ENCODE data around the gene C1orf159.

Gene C1orf159

GRCh38 chr1:1161683-1162079 is 45.8 kb upstream of the C1orf159 start:
- POLR2A ChIA-PET: interaction anchor here (0.7 kb wide), 1 partner anchor 8 kb away, joined by 3 read pairs; no protein-coding TSS in a partner anchor
- H3K9me3 ChIP-seq (ENCODE audit: control extremely low read depth in 1 of 5, control insufficient read depth in 4 of 5, insufficient read depth in 2 of 5, low read depth in 1 of 5, low read length in 4 of 5): no peaks in the 10 kb centered on the region

GRCh38 chr1:1161078-1161682 is 45.3 kb upstream of the C1orf159 start:
- ChIA-PET POLR2A (interaction anchor here (0.7 kb wide), 2 partner anchors 8 to 78 kb away, joined by 3 to 4 read pairs; no protein-coding TSS in a partner anchor), CTCF (no interaction called here)
- Histone ChIP-seq H3K27ac (ENCODE audit: insufficient read depth in 1 of 2, low read depth in 1 of 2, low read length in 2 of 2, poor library complexity in 1 of 2, severe bottlenecking in 2 of 2) (no peak overlapping the region), H3K36me3 (ENCODE audit: control insufficient read depth in 4 of 4, insufficient read depth in 4 of 4, low read length in 3 of 4) (no peaks in the 10 kb centered on the region), H3K4me3 (ENCODE audit: control insufficient read depth in 1 of 7, extremely low read depth in 1 of 7, insufficient read depth in 4 of 7, low read depth in 2 of 7, low read length in 6 of 7) (no peak overlapping the region), H3K9me3 (ENCODE audit: control extremely low read depth in 1 of 5, control insufficient read depth in 4 of 5, insufficient read depth in 2 of 5, low read depth in 1 of 5, low read length in 4 of 5) (peaks cover 0 to 5% (median 0%) of the 10 kb centered on the region in 5 experiments), H3K4me1 (ENCODE audit: control extremely low read depth in 1 of 4, control insufficient read depth in 4 of 4, insufficient read depth in 4 of 4, low read length in 3 of 4) (peaks cover 0 to 23% (median 19%) of the 10 kb centered on the region in 4 experiments), H3K27me3 (replicated peaks in 2 of 5; ENCODE audit: control insufficient read depth in 4 of 5, insufficient read depth in 5 of 5, low read length in 4 of 5) (peaks cover 0 to 17% (median 0%) of the 10 kb centered on the region in 5 experiments)
- DNase-seq: no peak
- 93% methylated on average over 23 of the region's 29 CpGs for WGBS (ENCODE audit: insufficient coverage)

More at GRCh38 chr1:1161683-1162079, 45.8 kb upstream of the C1orf159 start:
- Histone ChIP-seq H3K27me3 (replicated peaks in 2 of 5; ENCODE audit: control insufficient read depth in 4 of 5, insufficient read depth in 5 of 5, low read length in 4 of 5) (peaks cover 0 to 17% (median 0%) of the 10 kb centered on the region in 5 experiments), H3K4me1 (ENCODE audit: control extremely low read depth in 1 of 4, control insufficient read depth in 4 of 4, insufficient read depth in 4 of 4, low read length in 3 of 4) (peaks cover 0 to 24% (median 23%) of the 10 kb centered on the region in 4 experiments), H3K36me3 (ENCODE audit: control insufficient read depth in 4 of 4, insufficient read depth in 4 of 4, low read length in 3 of 4) (no peaks in the 10 kb centered on the region), H3K27ac (ENCODE audit: insufficient read depth in 1 of 2, low read depth in 1 of 2, low read length in 2 of 2, poor library complexity in 1 of 2, severe bottlenecking in 2 of 2) (no peak overlapping the region), H3K4me3 (ENCODE audit: control insufficient read depth in 1 of 7, extremely low read depth in 1 of 7, insufficient read depth in 4 of 7, low read depth in 2 of 7, low read length in 6 of 7) (no peak overlapping the region)
- CTCF ChIA-PET: no interaction called here
- WGBS (ENCODE audit: insufficient coverage): 96% methylated on average over 14 of the region's 17 CpGs
- no peak for DNase-seq

- Histone ChIP-seq H3K27me3 (replicated peaks in 2 of 5; ENCODE audit: control insufficient read depth in 4 of 5, insufficient read depth in 5 of 5, low read length in 4 of 5) (peaks cover 0 to 17% (median 0%) of the 10 kb centered on the region in 5 experiments), H3K4me1 (ENCODE audit: control extremely low read depth in 1 of 4, control insufficient read depth in 4 of 4, insufficient read depth in 4 of 4, low read length in 3 of 4) (peaks cover 0 to 21% (median 15%) of the 10 kb centered on the region in 4 experiments), H3K4me3 (ENCODE audit: control insufficient read depth in 1 of 7, extremely low read depth in 1 of 7, insufficient read depth in 4 of 7, low read depth in 2 of 7, low read length in 6 of 7) (no peak overlapping the region), H3K27ac (ENCODE audit: insufficient read depth in 1 of 2, low read depth in 1 of 2, low read length in 2 of 2, poor library complexity in 1 of 2, severe bottlenecking in 2 of 2) (no peak overlapping the region), H3K36me3 (ENCODE audit: control insufficient read depth in 4 of 4, insufficient read depth in 4 of 4, low read length in 3 of 4) (no peaks in the 10 kb centered on the region), H3K9me3 (ENCODE audit: control extremely low read depth in 1 of 5, control insufficient read depth in 4 of 5, insufficient read depth in 2 of 5, low read depth in 1 of 5, low read length in 4 of 5) (peaks cover 0 to 5% (median 0%) of the 10 kb centered on the region in 5 experiments)
- CTCF ChIA-PET: interaction anchor here (1.5 kb wide), 1 partner anchor 27 kb away, joined by 4 read pairs; no protein-coding TSS in a partner anchor
- POLR2A ChIA-PET: interaction anchor here (0.7 kb wide), 1 partner anchor 77 kb away, joined by 4 read pairs; no protein-coding TSS in a partner anchor
- no peak for DNase-seq
- WGBS (ENCODE audit: insufficient coverage): 97% methylated on average over 21 of the region's 23 CpGs
Observed at GRCh38 chr1:1160281-1160930, 44.5 kb upstream of the C1orf159 start.

GRCh38 chr1:1157914-1158710 is 42.2 kb upstream of the C1orf159 start:
- H3K36me3 ChIP-seq (ENCODE audit: control insufficient read depth in 4 of 4, insufficient read depth in 4 of 4, low read length in 3 of 4): no peaks in the 10 kb centered on the region
- DNase-seq: peak in 2 of 3 donors; percentile 50 to 61
- peak overlapping the region; percentile 46 to 81 (median 63) for H3K4me3 ChIP-seq (ENCODE audit: control insufficient read depth in 1 of 7, extremely low read depth in 1 of 7, insufficient read depth in 4 of 7, low read depth in 2 of 7, low read length in 6 of 7)
- peaks cover 0 to 6% (median 0%) of the 10 kb centered on the region in 5 experiments for H3K9me3 ChIP-seq (ENCODE audit: control extremely low read depth in 1 of 5, control insufficient read depth in 4 of 5, insufficient read depth in 2 of 5, low read depth in 1 of 5, low read length in 4 of 5)
- 3% methylated on average over 35 of the region's 46 CpGs for WGBS (ENCODE audit: insufficient coverage)
- ChIA-PET CTCF (interaction anchor here (0.9 to 1.5 kb wide), 2 partner anchors 47 to 95 kb away, joined by 3 to 4 read pairs; no protein-coding TSS in a partner anchor), POLR2A (interaction anchor here (0.5 to 2.3 kb wide), 6 partner anchors 11 to 93 kb away, joined by 3 to 7 read pairs (median 4); partner anchors contain the start of gene TTLL10)
- H3K4me1 ChIP-seq (ENCODE audit: control extremely low read depth in 1 of 4, control insufficient read depth in 4 of 4, insufficient read depth in 4 of 4, low read length in 3 of 4): peaks cover 0 to 21% (median 15%) of the 10 kb centered on the region in 4 experiments
- H3K27ac ChIP-seq (ENCODE audit: insufficient read depth in 1 of 2, low read depth in 1 of 2, low read length in 2 of 2, poor library complexity in 1 of 2, severe bottlenecking in 2 of 2): peak overlapping the region; percentile 46 to 79
- H3K27me3 ChIP-seq (replicated peaks in 2 of 5; ENCODE audit: control insufficient read depth in 4 of 5, insufficient read depth in 5 of 5, low read length in 4 of 5): peaks cover 0 to 3% (median 0%) of the 10 kb centered on the region in 5 experiments

GRCh38 chr1:1157426-1157913 is 41.6 kb upstream of the C1orf159 start:
- ChIA-PET POLR2A (interaction anchor here (0.7 to 2.3 kb wide), 4 partner anchors 11 to 56 kb away, joined by 3 to 7 read pairs (median 4); partner anchors contain the start of gene TTLL10), CTCF (no interaction called here)
- WGBS (ENCODE audit: insufficient coverage): 0% methylated on average over 18 of the region's 29 CpGs
- DNase-seq: peak in 2 of 3 donors; percentile 52 to 54
- no peaks in the 10 kb centered on the region for H3K36me3 ChIP-seq (ENCODE audit: control insufficient read depth in 4 of 4, insufficient read depth in 4 of 4, low read length in 3 of 4)
- peak overlapping the region; percentile 46 to 81 (median 63) for H3K4me3 ChIP-seq (ENCODE audit: control insufficient read depth in 1 of 7, extremely low read depth in 1 of 7, insufficient read depth in 4 of 7, low read depth in 2 of 7, low read length in 6 of 7)
- H3K27ac ChIP-seq (ENCODE audit: insufficient read depth in 1 of 2, low read depth in 1 of 2, low read length in 2 of 2, poor library complexity in 1 of 2, severe bottlenecking in 2 of 2): peak overlapping the region; percentile 33 to 79
- H3K27me3 ChIP-seq (replicated peaks in 2 of 5; ENCODE audit: control insufficient read depth in 4 of 5, insufficient read depth in 5 of 5, low read length in 4 of 5): no peaks in the 10 kb centered on the region
- H3K4me1 ChIP-seq (ENCODE audit: control extremely low read depth in 1 of 4, control insufficient read depth in 4 of 4, insufficient read depth in 4 of 4, low read length in 3 of 4): peaks cover 0 to 21% (median 15%) of the 10 kb centered on the region in 4 experiments
- H3K9me3 ChIP-seq (ENCODE audit: control extremely low read depth in 1 of 5, control insufficient read depth in 4 of 5, insufficient read depth in 2 of 5, low read depth in 1 of 5, low read length in 4 of 5): peaks cover 0 to 9% (median 0%) of the 10 kb centered on the region in 5 experiments

DNA sequence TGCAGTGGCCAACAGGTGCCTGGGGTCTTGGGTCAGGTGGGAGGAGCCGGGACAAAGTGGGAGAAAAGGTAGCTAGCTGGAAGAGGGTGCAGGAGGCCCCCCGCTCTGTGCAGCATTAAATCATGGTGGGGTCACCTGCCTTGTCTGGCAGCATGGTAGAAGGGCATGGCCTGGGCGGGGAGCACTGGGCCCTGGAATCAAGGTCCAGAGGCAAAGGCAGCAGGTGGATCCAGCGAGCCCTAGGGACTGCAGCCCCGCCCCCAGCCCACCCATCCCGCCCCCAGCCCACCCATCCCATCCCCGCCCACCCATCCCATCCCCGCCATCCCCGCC is 41.1 kb upstream of the C1orf159 start:
- peaks cover 0 to 21% (median 15%) of the 10 kb centered on the region in 4 experiments for H3K4me1 ChIP-seq (ENCODE audit: control extremely low read depth in 1 of 4, control insufficient read depth in 4 of 4, insufficient read depth in 4 of 4, low read length in 3 of 4)
- peaks cover 0 to 9% (median 0%) of the 10 kb centered on the region in 5 experiments for H3K9me3 ChIP-seq (ENCODE audit: control extremely low read depth in 1 of 5, control insufficient read depth in 4 of 5, insufficient read depth in 2 of 5, low read depth in 1 of 5, low read length in 4 of 5)
- ChIA-PET CTCF (no interaction called here), POLR2A (interaction anchor here (1.6 to 2.3 kb wide), 2 partner anchors 12 to 17 kb away, joined by 4 to 7 read pairs; partner anchors contain the start of gene TTLL10)
- H3K4me3 ChIP-seq (ENCODE audit: control insufficient read depth in 1 of 7, extremely low read depth in 1 of 7, insufficient read depth in 4 of 7, low read depth in 2 of 7, low read length in 6 of 7): no peak overlapping the region
- no peak overlapping the region for H3K27ac ChIP-seq (ENCODE audit: insufficient read depth in 1 of 2, low read depth in 1 of 2, low read length in 2 of 2, poor library complexity in 1 of 2, severe bottlenecking in 2 of 2)
- DNase-seq: no peak
- no peaks in the 10 kb centered on the region for H3K36me3 ChIP-seq (ENCODE audit: control insufficient read depth in 4 of 4, insufficient read depth in 4 of 4, low read length in 3 of 4)
- no peaks in the 10 kb centered on the region for H3K27me3 ChIP-seq (replicated peaks in 2 of 5; ENCODE audit: control insufficient read depth in 4 of 5, insufficient read depth in 5 of 5, low read length in 4 of 5)
- WGBS (ENCODE audit: insufficient coverage): 85% methylated on average over 2 of the region's 9 CpGs
